GM19468 (cell line): ENCODE results near the gene RGS16.

Experiments used
- ATAC-seq: cut with Tn5 transposase; IDR thresholded peaks from one replicate; pipeline ENCODE4 v1.9.1; 2021; ENCODE audit warnings: mild to moderate bottlenecking, moderate library complexity, moderate number of reproducible peaks; ENCODE audit not compliant: unreplicated experiment; ENCODE audit errors: extremely low read depth

Gene RGS16

DNA sequence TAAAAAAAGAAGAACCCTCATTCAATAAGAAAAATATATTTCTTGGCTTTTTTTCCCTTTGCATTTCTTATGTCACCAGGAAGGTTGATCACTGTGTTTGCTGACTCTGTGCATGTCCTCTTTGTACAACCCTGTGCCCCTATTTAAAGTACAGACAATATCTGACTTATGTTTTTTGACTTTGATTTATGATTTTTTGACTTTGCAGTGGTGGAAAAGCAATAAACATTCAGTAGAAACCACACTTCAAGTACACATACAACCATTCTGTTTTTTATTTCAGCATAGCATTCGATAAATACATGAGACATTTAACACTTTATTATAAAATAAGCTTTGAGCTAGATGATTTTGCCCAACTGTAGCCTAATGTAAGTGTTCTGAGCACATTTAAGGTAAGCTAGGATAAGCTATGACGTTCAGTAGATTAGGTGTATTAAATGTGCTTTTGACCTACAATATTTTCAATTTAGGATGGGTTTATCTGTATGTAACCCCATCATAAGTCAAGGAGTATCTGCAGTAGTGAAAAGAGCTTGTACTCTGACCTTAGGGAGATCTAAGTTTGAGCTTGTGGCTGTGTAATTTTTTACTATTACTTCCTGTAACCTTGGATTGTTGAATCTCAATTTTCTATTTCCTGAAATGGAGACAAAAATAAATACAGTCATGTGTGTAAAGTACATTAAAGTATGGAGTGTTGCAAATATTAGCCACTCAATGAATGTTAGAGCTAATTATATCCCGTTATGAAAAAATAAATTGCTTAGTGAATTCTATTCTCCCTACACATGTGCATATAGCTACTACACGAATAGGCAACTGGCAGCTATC is 16.3 kb downstream of the RGS16 start:
- no peak for ATAC-seq

- no peak for ATAC-seq
These were observed 17.1 kb downstream of the RGS16 start for GRCh38 chr1:182587093-182587492.

GRCh38 chr1:182586380-182586779 is 17.8 kb downstream of the RGS16 start:
- ATAC-seq = no peak

- no peak for ATAC-seq
These were observed 19.4 kb downstream of the RGS16 start for GRCh38 chr1:182584746-182585145.

DNA sequence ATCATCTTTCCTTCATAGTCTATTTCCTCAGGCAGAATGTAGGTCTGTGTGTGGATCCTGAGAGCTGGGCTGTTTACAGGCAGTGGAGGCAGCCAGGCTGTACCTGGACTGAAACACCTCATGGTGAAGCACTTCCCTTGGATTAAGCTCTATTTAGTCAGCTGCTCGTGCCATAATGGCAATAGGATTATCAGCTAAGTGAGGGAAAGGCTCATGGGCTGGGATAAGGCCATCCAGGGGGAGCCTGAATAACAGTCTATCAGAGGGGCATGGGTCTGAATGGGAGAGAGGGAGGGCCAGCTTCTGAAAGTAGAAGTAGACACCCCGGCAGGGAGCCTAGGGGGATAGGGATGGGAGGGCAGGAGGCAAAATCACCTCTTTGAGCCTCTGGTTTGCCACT is 23.5 kb downstream of the RGS16 start:
- ATAC-seq = no peak

DNA sequence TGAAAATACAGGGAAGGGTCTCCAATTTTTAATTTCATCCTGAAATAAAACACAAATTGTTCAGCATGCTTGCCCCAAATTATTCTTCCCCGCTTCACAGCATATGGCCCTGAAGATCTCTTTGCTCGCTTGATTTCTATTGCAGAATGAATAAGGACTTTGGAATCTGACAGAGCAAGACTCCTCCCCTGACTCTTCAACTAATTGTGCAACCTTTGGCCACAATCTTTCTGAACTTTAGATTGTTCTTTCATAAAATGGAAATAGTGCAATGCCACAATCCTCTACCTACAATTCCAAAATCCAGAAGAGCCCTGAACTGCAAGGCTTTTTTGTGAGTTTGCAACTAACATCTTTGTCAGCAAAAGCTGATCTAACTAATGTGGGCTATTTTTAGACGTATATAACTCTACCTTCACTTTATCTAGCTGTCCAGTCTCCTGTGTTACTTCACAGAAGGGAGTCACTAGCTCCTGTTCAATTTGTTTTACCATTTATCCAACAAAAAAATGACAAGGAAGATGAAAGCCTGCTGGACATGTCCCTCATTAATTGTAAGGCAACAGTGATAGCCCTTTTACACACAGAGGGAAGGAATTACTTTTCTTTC is 28.5 kb downstream of the RGS16 start:
- ATAC-seq = no peak

GRCh38 chr1:182574156-182574555 is 30.0 kb downstream of the RGS16 start:
- no peak for ATAC-seq

DNA sequence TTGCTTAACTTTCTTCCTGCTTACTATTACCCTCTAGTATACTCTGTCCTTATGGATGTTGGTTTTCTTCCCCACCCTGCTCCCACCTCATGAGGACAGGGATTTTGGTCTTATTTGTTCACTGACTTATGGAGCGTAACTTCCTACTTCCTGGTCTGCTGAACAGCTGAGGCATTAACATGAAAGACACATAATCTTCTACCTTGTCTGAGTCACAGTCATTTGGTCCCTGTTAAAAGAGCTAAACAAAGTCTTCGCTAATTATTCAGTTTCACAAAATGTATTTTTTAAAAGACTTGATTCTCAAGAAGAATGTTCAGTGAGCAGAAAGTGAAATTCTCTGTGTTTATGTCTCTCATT is 33.6 kb downstream of the RGS16 start:
- no peak for ATAC-seq

- no peak for ATAC-seq
These were observed 34.1 kb downstream of the RGS16 start for GRCh38 chr1:182569939-182570610.

DNA sequence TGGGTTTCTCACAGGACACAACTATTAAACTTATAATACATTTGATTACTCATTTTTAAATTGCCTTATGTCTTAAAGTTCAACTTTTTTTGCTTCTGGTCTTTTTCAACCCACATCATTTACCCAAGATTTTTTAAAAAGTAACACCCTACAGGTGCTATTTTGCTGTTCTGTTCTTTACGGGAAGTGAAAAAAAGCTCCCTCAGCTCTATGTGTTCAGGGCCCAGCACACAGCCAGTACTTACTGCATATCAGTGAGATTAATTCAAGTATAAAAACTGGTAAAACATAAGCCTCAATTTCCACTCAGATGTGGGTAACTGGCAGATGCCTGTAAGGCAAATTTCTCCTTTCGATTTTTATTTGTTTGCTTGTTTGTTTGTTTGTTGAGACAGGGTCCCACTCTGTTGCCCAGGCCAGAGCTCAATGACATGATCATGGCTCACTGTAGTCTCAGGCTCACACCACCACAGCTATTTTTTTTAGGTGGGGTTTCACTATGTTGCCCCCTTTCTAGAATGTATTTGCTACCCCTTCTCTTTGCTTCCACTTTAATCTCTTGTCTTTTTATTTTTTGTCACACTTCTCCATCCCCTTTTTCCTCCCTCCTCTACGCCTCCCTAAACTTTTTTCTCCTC is 35.4 kb downstream of the RGS16 start:
- no peak for ATAC-seq

DNA sequence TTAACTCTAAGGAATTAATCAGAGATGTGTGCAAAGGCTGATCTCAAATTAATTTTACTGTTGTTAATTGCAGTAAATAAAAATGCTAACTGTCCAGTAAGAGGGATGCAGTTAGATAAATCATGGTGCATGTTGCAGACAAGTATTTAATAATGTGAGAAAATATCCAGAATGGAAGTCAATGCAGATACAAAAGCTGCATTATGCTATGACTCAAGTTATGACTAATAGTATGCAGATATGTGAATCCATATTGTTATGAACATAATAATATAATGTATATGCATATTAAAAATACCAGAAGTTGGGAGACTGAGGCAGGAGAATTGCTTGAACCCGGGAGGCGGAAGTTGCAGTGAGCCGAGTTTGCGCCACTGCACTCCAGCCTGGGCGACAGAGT is 36.6 kb downstream of the RGS16 start:
- no peak for ATAC-seq

GRCh38 chr1:182565537-182565936 is 38.7 kb downstream of the RGS16 start:
- no peak for ATAC-seq

DNA sequence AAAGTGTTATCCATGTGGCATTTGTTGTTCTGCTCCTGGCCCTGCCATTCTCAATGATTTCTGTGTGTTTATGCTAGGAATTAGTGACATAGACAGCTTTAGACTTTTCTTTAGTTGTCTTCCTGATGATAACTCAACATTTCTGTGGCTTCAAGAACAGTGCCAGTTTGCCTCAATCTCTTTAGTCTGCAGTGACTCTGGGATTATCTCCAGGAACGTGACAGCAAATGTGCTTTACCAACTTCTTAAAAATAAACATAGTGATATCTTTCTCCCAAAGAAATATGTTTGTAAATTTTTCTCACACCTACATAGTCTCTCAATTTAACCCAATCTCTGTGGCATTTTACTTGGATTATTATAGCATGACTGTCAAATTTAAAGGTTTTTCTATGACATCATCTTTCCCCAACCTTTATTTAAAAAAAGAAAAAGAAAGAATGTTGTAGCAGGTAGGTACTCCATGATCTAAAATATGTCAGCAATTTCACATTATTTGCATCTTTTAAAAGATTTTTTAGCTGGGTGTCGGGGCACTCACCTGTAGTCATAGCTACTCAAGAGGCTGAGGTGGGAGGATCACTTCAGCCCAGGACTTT is 39.7 kb downstream of the RGS16 start:
- no peak for ATAC-seq

- ATAC-seq = no peak
These were observed 41.1 kb downstream of the RGS16 start for GRCh38 chr1:182563095-182563494.

DNA sequence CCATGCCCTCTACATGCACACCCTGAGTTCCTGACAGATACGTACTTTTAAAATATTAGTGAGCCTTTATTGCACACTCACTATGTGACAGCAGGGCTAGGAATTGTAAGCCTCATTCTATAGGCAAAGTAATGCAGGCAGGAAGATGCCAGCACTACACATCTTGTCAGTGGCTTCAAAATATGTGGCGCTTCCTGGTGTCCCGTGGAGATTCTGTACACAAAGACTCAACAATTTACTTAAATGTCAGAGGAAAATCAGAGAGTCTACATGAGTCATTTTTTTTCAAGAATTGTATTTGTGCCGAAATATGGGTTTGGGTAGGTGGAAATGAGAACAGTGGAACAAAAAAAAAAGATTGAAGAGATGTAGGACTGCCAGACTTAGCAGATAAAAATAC is 42.7 kb downstream of the RGS16 start:
- no peak for ATAC-seq

- no peak for ATAC-seq
These were observed 43.7 kb downstream of the RGS16 start for GRCh38 chr1:182560392-182560984.

DNA sequence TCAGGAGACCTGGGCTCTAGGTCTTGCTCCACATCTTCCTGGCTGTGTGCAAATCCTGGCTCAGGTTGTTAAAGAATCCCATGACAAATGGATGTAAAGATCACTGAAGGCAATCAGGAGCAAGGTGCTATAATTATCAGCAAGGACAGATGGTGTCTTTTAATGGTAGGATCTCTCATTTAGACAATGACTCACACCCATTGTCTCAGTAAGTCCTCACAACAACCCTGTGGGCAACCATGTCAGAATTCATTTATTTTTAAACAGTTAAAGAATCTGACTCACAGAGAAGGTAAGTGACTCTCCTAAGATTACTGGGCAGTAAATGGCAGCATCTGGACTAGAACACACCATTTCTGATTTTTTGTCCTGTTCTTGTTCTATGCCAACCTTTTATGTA is 47.9 kb downstream of the RGS16 start:
- ATAC-seq = no peak

DNA sequence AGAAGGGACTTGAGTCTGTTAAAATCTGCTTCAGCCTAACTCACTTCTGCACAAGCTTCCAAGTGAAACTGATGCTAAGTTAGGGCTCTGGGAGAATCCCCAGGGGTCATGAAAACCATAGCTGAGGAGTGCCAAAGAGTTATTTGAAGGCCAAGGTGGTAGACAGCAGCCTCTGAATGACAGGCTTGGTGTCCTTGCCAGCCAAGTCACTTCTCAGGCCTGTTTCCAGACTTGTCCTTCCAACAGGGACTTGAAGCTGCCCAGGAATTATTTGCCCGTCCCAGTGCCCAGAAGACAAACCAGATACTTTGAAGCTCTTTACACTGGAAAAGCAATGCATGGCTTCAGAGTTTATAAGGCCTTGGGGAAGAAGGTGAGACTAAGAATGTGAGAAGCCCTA is 48.7 kb downstream of the RGS16 start:
- ATAC-seq = no peak

DNA sequence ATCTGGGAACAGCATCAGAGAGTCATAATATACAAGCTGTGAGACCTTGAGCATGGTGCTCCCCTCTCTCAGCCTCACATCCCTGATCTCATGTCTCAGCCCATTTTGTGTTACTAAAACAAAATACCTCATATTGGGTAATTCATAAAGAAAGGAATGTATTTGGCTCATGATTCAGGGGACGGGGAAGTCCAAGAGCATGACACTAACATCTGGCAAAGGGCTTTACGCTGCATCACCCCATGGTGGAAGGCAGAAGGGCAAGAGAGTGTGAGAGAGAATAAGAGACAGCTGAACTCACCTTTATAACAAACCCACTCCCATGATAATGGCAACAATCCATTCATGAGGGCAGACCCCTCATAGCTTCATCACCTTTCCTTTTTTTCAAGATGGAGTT is 51.7 kb downstream of the RGS16 start:
- no peak for ATAC-seq

- ATAC-seq = no peak
These were observed 54.4 kb downstream of the RGS16 start for GRCh38 chr1:182549811-182550210.
